Osteocyte (in vitro differentiated cells): ENCODE measurements around the gene ACVR1C. TPM values are rescaled to one million over a fixed set of nuclear protein-coding genes. Genes with fewer than 3 reads are reported as not detected.
"Not testable (repeated sequence)": the region's sequence is repeated elsewhere in the genome, so short reads cannot be mapped to it uniquely, and the experiment has no call there.

Experiments used
- DNase-seq: peaks from one replicate; pipeline ENCODE4 v3.0.0; 2021; ENCODE audit warnings: mixed read lengths; ENCODE audit not compliant: unreplicated experiment; ENCODE audit errors: extremely low spot score
- H3K27ac Mint-ChIP-seq: one replicate; pipeline ENCODE4 v1.8.0; 2021; ENCODE audit warnings: mild to moderate bottlenecking, mixed read lengths; ENCODE audit not compliant: unreplicated experiment
- H3K27me3 Mint-ChIP-seq: one replicate; pipeline ENCODE4 v1.8.0; 2021; ENCODE audit warnings: mixed read lengths; ENCODE audit not compliant: unreplicated experiment
- H3K36me3 Mint-ChIP-seq: one replicate; pipeline ENCODE4 v1.8.0; 2021; ENCODE audit warnings: mixed read lengths; ENCODE audit not compliant: unreplicated experiment
- H3K4me1 Mint-ChIP-seq: one replicate; pipeline ENCODE4 v1.8.0; 2021; ENCODE audit warnings: mixed read lengths; ENCODE audit not compliant: unreplicated experiment
- H3K4me3 Mint-ChIP-seq: one replicate; pipeline ENCODE4 v1.8.0; 2021; ENCODE audit warnings: mild to moderate bottlenecking, moderate library complexity, mixed read lengths; ENCODE audit not compliant: unreplicated experiment
- H3K9me3 Mint-ChIP-seq: one replicate; pipeline ENCODE4 v1.8.0; 2021; ENCODE audit warnings: mixed read lengths; ENCODE audit not compliant: unreplicated experiment
- CTCF ChIP-seq: fragments of 200-600 bp; sonication (generic); IDR thresholded peaks from 2 replicates; pipeline ENCODE4 v1.5.0; 2021; ENCODE audit warnings: antibody characterized with exemption, mild to moderate bottlenecking, moderate library complexity
- total RNA-seq: library from RNA; stranded (reverse); gene quantifications from 2 replicates; pipeline ENCODE4 v1.2.1, GENCODE V29; 2021

The ACVR1C gene
- total RNA-seq, 1 donor from 2014 or later = 0.08 TPM

- no peak for TF ChIP-seq CTCF
- Mint-ChIP-seq H3K4me1 (no peaks in the 10 kb centered on the region), H3K4me3 (no peak overlapping the region), H3K27ac (no peak overlapping the region), H3K27me3 (peaks cover 61% of the 10 kb centered on the region), H3K9me3 (no peaks in the 10 kb centered on the region), H3K36me3 (no peaks in the 10 kb centered on the region)
- no peak for DNase-seq
These were observed 105.1 kb downstream of the ACVR1C start for GRCh38 chr2:157523270-157524247.

GRCh38 chr2:157514966-157515365, 113.7 kb downstream of the ACVR1C start:
- not testable (repeated sequence) for H3K9me3 Mint-ChIP-seq, DNase-seq, H3K36me3 Mint-ChIP-seq, H3K4me1 Mint-ChIP-seq, H3K27ac Mint-ChIP-seq
- Mint-ChIP-seq H3K4me3 (peak overlapping the region; percentile 47), H3K27me3 (peaks cover 45% of the 10 kb centered on the region)

DNA sequence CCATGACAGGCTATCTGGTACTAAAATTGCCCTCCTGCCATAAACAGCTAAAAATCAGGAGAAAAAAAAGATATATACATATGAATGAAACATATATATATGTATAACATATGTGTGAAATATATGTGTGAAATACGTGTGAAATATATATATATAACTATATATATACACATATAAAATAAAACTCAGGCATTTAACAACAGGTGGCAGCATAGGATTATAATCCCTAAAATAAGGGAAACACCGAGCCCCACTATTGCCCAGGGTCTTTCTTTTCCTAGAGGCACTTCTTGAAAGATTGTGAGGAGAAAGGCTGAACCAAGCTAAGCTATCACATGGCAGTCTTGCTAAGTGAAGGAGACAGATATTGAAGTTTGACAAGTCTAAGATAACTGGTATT, 118.9 kb downstream of the ACVR1C start:
- H3K27ac Mint-ChIP-seq = no peak overlapping the region

DNA sequence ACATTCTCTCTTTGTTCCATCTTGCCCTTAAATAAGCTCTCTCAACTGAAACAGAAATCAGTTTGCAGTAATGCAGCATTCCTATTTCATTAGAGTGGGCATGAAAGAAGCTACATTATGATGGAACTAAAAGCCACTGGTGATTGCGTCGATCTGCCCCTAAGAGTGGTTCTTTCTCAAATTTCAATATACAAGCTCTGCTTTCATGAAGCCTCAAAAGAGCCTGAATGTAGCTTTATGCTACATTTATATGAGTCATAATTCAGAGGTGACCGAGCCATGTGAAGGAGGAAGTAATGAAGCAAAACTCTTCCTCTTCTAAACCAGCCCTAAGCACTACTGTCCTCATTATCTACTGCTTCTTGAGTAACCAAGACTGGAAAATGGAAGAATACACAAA, 120.0 kb downstream of the ACVR1C start:
- no peak for TF ChIP-seq CTCF
- Mint-ChIP-seq H3K27me3 (peaks cover 63% of the 10 kb centered on the region), H3K4me3 (no peak overlapping the region), H3K4me1 (no peaks in the 10 kb centered on the region), H3K36me3 (no peaks in the 10 kb centered on the region), H3K9me3 (peaks cover 13% of the 10 kb centered on the region), H3K27ac (no peak overlapping the region)
- no peak for DNase-seq

More for the DNA sequence above, 118.9 kb downstream of the ACVR1C start:
- H3K27me3 Mint-ChIP-seq = peaks cover 71% of the 10 kb centered on the region
- H3K4me3 Mint-ChIP-seq = no peak overlapping the region
- no peaks in the 10 kb centered on the region for H3K36me3 Mint-ChIP-seq
- peak; percentile 34 for TF ChIP-seq CTCF
- H3K9me3 Mint-ChIP-seq = peaks cover 13% of the 10 kb centered on the region
- no peaks in the 10 kb centered on the region for H3K4me1 Mint-ChIP-seq
- DNase-seq = no peak

- Mint-ChIP-seq H3K27me3 (peaks cover 47% of the 10 kb centered on the region), H3K4me1 (no peaks in the 10 kb centered on the region)
These were observed 122.1 kb downstream of the ACVR1C start for GRCh38 chr2:157506586-157506985.

More at GRCh38 chr2:157506586-157506985, 122.1 kb downstream of the ACVR1C start:
- Mint-ChIP-seq H3K4me3 (no peak overlapping the region), H3K36me3 (no peaks in the 10 kb centered on the region), H3K27ac (no peak overlapping the region), H3K9me3 (peaks cover 13% of the 10 kb centered on the region)
- TF ChIP-seq CTCF = no peak
- no peak for DNase-seq
